ENCODE data around the gene STAT2. TPM values are rescaled to one million over a fixed set of nuclear protein-coding genes. Genes with fewer than 3 reads are reported as not detected.
A peak's percentile ranks its signal among the peaks of the same experiment; 100 is the strongest.
"Not testable (repeated sequence)": the region's sequence is repeated elsewhere in the genome, so short reads cannot be mapped to it uniquely, and the experiment has no call there.

The STAT2 gene
- 100 to 1,000 TPM in 3 of 4 donors, 10 to 100 TPM in 1; 78.8 to 139 (median 105) TPM for polyA plus RNA-seq (ENCODE audit: insufficient read length in 4 of 4)

- peak; percentile 97 to 100 (median 99) for DNase-seq (ENCODE audit: low read depth in 4 of 4, low spot score in 3 of 4)
These were observed at the start of gene STAT2 for GRCh38 chr12:56359851-56360767. STAT2 (minus strand) TSS chr12:56360107; CDS start chr12:56356571, 3,536 bp downstream.

GRCh38 chr12:56408799-56409417 is 49.0 kb upstream of the STAT2 start:
- no peak for DNase-seq (ENCODE audit: low read depth in 4 of 4, low spot score in 3 of 4)

DNA sequence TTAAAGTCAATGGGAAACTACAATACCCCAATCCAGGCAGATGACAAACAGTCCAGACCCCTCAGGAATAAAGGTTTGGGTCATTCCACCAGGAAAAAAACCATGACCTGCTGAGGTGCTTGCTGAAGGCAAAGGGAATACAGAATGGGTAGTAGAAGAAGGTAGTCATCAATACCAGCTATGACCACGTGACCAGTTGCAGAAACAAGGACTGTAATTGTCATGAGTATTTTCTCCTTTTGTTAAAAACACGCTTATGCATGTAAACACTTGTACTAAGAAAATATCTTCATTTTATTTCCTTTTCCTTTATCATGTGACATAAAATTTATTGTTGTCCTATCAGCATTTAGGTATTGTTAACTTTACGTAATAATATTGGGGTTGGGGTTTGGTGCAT is 44.3 kb upstream of the STAT2 start:
- DNase-seq (ENCODE audit: low read depth in 4 of 4, low spot score in 3 of 4): not testable (repeated sequence)

- DNase-seq (ENCODE audit: low read depth in 4 of 4, low spot score in 3 of 4): not testable (repeated sequence)
These were observed 41.7 kb upstream of the STAT2 start for GRCh38 chr12:56401612-56402011.

DNA sequence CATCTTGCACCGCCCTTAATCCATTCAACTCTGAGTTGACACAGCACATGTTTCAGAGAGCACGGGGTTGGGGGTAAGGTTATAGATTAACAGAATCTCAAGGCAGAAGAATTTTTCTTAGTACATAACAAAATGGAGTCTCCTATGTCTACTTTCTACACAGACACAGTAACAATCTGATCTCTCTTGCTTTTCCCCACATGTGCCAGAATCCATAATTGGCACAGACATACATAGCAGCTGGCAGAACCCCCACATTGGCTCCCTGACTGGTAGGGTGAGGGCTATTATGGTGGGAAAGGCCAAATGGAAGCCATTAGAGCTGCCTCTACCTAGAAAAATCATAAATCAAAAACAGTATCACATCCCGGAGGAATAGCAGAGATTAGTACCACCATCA is 41.2 kb upstream of the STAT2 start:
- DNase-seq (ENCODE audit: low read depth in 4 of 4, low spot score in 3 of 4): not testable (repeated sequence)

DNA sequence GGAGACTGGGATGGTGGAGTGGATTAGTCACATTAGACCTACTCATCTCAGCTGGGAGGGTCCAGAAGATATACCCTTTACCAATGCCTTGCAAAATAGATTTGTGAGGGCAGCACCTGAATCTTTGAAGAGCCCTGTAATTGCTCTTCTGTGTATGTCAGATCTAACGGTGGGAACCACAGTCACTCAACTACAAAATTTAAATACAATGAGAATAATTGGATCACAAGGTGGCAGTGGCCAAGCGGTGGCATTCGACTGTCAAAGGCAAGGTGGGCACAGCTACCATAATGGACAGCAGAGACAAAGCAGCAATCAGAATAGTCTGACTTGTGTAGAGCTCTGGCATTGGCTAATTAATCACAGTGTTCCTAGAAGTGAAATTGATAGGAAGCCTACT is 39.6 kb upstream of the STAT2 start:
- DNase-seq (ENCODE audit: low read depth in 4 of 4, low spot score in 3 of 4): not testable (repeated sequence)

- no peak for DNase-seq (ENCODE audit: low read depth in 4 of 4, low spot score in 3 of 4)
These were observed 38.4 kb upstream of the STAT2 start for GRCh38 chr12:56398324-56398723.

DNA sequence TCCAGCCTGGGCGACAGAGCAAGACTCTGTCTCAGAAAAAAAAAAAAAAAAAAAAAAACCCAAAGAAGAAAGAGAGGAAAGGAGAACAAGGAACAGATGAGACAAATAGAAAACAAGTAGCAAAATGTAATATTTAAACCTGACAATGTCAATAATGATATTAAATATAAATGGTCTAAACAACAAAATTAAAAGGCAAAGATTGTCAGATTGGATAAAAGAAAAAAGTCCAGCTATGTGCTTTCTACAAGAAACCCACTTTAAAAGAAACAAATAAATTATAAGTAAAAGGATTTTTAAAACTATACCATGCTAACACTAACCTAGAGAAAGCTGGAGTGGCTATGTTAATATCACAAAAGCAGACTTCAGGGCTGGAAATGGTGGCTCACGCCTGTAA is 32.4 kb upstream of the STAT2 start:
- DNase-seq (ENCODE audit: low read depth in 4 of 4, low spot score in 3 of 4): no peak

GRCh38 chr12:56391721-56392120 is 31.8 kb upstream of the STAT2 start:
- DNase-seq (ENCODE audit: low read depth in 4 of 4, low spot score in 3 of 4): no peak

GRCh38 chr12:56389412-56389811 is 29.5 kb upstream of the STAT2 start:
- DNase-seq (ENCODE audit: low read depth in 4 of 4, low spot score in 3 of 4): peak in 1 of 4 donors; percentile 27

- peak in 1 of 4 donors; percentile 12 for DNase-seq (ENCODE audit: low read depth in 4 of 4, low spot score in 3 of 4)
These were observed 27.3 kb upstream of the STAT2 start for GRCh38 chr12:56387152-56387736.

- DNase-seq (ENCODE audit: low read depth in 4 of 4, low spot score in 3 of 4): no peak
These were observed 26.0 kb upstream of the STAT2 start for GRCh38 chr12:56385873-56386272.

- no peak for DNase-seq (ENCODE audit: low read depth in 4 of 4, low spot score in 3 of 4)
These were observed 22.7 kb upstream of the STAT2 start for GRCh38 chr12:56382611-56383010.

- DNase-seq (ENCODE audit: low read depth in 4 of 4, low spot score in 3 of 4): no peak
These were observed 18.0 kb upstream of the STAT2 start for GRCh38 chr12:56377989-56378316.

DNA sequence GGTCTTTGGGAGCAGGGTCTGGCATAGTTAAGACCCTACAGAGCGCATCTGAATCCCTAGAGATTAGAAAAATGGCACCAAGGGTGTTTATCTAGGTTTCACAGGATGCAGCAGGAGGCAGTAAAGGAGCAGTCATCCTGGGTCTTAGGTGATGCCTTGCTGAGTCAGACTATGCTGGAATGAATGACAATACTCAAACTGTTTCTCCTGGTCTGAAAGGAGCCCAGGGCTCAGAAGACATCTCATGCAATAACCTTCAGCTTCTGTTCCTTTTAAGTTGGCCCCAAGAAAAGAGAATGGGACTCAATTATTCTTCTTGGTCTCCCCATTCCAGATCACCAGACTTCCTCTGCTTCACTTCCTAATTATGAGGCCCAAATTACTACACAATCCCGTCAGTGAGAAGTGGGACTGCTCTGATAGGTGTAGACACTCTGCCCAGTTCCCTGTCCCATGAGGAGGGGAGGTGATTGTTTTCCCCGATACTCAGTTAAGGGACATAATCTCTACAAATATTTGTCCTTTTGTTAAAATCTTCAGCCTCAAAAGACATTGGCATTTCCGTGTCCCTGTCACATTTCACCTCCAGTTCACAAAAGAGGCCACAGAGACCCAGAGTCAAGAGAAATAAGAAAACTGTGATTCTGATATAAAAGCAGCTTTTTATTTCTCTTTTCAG is 17.5 kb upstream of the STAT2 start:
- DNase-seq (ENCODE audit: low read depth in 4 of 4, low spot score in 3 of 4): no peak

- no peak for DNase-seq (ENCODE audit: low read depth in 4 of 4, low spot score in 3 of 4)
These were observed 15.9 kb upstream of the STAT2 start for GRCh38 chr12:56375598-56376434.

DNA sequence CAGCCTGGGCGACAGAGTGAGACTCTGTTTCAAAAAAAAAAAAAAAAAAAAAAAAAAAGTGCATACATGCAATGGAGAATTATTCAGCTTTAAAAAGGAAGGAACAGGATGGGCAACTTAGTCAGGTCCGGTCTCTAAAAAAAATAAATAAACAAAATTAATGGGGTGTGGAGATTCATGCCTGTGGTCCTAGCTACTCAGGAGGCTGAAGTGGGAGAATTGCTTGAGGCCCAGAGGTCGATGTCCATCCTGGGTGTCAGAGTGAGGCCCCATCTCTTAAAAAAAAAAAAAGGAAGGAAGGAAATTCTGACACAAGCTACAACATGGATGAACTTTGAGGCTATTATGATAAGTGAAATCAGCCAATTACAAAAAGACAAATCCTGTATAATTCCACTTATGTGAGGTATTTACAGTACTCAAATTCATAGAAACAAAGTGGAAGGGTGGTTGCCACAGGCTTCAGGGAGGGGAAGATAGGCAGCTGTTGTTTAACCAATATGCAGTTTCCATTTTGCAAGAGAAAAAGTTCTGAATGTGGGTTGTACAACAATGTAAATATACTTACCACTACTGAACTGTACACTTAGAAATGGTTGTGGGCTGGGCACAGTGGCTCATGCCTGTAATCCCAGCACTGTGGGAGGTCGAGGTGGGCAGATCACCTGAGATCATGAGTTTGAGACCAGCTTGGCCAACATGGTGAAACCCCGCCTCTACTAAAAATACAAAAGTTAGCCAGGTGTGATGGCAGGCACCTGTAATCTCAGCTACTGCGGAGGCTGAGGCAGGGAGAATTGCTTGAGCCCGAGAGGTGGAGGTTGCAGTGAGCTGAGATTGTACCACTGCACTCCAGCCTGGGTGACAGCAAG is 15.1 kb upstream of the STAT2 start:
- no peak for DNase-seq (ENCODE audit: low read depth in 4 of 4, low spot score in 3 of 4)

DNA sequence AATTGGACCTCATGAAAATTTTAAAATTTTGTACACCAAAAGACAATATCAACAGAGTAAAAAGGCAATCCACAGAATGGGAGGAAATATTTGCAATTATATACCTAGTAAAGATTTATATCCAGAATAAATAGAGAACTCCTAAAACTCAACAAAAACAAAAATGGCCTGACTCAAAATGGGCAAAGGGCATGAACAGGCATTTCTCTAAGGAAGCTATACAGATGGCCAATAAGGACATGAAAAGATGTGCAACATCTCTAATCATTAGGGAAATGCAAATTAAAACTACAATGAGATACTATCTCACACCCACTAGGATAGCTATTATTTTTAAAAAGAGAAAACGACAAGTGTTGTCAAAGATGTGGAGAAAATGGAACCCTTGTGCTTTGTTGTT is 13.6 kb upstream of the STAT2 start:
- no peak for DNase-seq (ENCODE audit: low read depth in 4 of 4, low spot score in 3 of 4)

GRCh38 chr12:56366948-56367347 is 7.0 kb upstream of the STAT2 start:
- DNase-seq (ENCODE audit: low read depth in 4 of 4, low spot score in 3 of 4): no peak

Measured in left renal pelvis (tissue), 4 donors.